Thyroid gland (tissue), 4 donors: ENCODE measurements around the gene SCARB1.

Experiments
- CTCF ChIP-seq, 6 experiments: fragments of 200-600 bp in 3 of 6; fragments of 450-650 bp in 3 of 6; sonication (generic) in 3 of 6; IDR thresholded peaks; one replicate each; pipeline ENCODE4 v1.5.1; 2016 to 2019; ENCODE audit warnings: antibody characterized with exemption in 6 of 6, mild to moderate bottlenecking in 2 of 6, inconsistent platforms in 1 of 6, moderate library complexity in 1 of 6
- POLR2A ChIP-seq, 2 donors: fragments of 450-650 bp; IDR thresholded peaks; one replicate each; pipeline ENCODE4 v1.6.1; 2017; ENCODE audit warnings: antibody characterized with exemption in 2 of 2, mild to moderate bottlenecking in 2 of 2, moderate library complexity in 1 of 2

DNA sequence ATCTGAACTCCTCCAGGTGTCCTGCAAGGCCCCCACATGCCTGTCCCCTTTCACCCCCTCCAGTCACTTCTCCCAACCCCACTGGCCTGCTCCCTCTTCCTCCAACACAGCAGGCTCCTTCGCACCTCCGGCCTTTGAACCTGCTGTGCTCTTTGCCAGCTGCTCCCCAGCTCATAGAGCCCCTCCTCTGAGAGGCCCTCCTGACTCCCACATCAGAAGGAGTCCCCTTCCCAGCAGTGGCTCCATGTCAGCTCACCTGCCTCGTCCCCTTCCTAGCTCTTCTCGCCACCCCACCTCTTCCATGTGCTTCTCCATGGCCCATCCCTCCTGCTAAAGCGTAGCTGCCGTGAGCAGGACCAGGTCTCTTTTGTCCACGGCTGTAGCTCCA is 22.1 kb downstream of the SCARB1 start:
- TF ChIP-seq CTCF (IDR thresholded peaks at IDR 0.05) (no peak), POLR2A (IDR thresholded peaks at IDR 0.05) (no peak)
